Astrocyte of the spinal cord (primary cell): ENCODE data around the gene CD300LF.

ENCODE experiments used
- DNase-seq: peaks from one replicate; pipeline ENCODE4 v3.0.0; 2011; ENCODE audit warnings: low read depth, low spot score
- H3K4me3 ChIP-seq: 2 replicates; pipeline ENCODE4 v1.5.1; 2011; ENCODE audit warnings: low read depth, mild to moderate bottlenecking, low read length, moderate library complexity
- in situ Hi-C: cut with HindIII; loops from 2 replicates; pipeline ENCODE4 v1.10.0; 2017; ENCODE audit warnings: low sequenced_read_pairs
- TF ChIP-seq, protein P1 (sequence below): IDR thresholded peaks from 2 replicates; pipeline ENCODE4 v1.5.1; 2012; ENCODE audit warnings: low read depth, mild to moderate bottlenecking, low read length, inconsistent platforms

CD300LF gene

DNA sequence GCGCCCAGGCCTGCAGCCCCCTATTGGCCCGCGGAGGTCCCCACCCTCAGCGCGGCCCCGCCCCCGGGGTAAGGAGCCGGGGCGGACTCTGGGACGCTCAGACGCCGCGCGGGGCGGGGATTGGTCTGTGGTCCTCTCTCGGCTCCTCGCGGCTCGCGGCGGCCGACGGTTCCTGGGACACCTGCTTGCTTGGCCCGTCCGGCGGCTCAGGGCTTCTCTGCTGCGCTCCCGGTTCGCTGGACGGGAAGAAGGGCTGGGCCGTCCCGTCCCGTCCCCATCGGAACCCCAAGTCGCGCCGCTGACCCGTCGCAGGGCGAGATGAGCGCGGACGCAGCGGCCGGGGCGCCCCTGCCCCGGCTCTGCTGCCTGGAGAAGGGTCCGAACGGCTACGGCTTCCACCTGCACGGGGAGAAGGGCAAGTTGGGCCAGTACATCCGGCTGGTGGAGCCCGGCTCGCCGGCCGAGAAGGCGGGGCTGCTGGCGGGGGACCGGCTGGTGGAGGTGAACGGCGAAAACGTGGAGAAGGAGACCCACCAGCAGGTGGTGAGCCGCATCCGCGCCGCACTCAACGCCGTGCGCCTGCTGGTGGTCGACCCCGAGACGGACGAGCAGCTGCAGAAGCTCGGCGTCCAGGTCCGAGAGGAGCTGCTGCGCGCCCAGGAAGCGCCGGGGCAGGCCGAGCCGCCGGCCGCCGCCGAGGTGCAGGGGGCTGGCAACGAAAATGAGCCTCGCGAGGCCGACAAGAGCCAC, 36.0 kb upstream of the CD300LF start, which contains the start of gene NHERF1:
Gene NHERF1, plus strand, starts transcription at position 100 of the 750 bp plus-strand sequence. Its CDS starts 219 bp downstream, at position 319.
- peak; percentile 92 for DNase-seq
- peak within 1 kb of the TSS; percentile 72 for H3K4me3 ChIP-seq
- in situ Hi-C loops, result no loop called here
- TF ChIP-seq, protein P1, sequence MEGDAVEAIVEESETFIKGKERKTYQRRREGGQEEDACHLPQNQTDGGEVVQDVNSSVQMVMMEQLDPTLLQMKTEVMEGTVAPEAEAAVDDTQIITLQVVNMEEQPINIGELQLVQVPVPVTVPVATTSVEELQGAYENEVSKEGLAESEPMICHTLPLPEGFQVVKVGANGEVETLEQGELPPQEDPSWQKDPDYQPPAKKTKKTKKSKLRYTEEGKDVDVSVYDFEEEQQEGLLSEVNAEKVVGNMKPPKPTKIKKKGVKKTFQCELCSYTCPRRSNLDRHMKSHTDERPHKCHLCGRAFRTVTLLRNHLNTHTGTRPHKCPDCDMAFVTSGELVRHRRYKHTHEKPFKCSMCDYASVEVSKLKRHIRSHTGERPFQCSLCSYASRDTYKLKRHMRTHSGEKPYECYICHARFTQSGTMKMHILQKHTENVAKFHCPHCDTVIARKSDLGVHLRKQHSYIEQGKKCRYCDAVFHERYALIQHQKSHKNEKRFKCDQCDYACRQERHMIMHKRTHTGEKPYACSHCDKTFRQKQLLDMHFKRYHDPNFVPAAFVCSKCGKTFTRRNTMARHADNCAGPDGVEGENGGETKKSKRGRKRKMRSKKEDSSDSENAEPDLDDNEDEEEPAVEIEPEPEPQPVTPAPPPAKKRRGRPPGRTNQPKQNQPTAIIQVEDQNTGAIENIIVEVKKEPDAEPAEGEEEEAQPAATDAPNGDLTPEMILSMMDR, result peak; percentile 28

GRCh38 chr17:74748279-74748528, 35.5 kb upstream of the CD300LF start:
- peak overlapping the region; percentile 43 for H3K4me3 ChIP-seq
- no peak for DNase-seq
- in situ Hi-C loops, result no loop called here
- TF ChIP-seq, protein P1, result no peak

DNA sequence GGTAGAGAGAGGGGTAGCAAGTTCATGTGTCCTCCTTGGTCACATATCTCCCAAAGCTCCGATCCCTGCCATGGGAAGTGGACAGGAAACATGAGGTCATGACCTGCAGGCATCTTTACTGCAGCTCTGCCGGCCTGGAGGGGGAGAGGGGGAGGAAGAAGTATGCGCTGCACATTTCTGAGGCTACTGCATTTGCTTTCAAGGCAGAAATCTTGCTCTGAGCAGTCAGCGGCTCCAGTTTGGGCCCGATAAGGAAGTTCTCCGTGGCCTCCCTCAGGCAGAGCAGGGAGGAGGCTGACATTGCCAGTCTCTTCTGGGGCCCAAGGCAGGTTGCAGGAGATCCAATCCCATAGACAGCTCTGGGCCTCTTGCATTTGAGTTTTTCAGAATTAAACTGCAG, 34.2 kb upstream of the CD300LF start:
- DNase-seq, result no peak
- TF ChIP-seq, protein P1, result no peak
- in situ Hi-C loops, result no loop called here
- H3K4me3 ChIP-seq, result no peak overlapping the region

DNA sequence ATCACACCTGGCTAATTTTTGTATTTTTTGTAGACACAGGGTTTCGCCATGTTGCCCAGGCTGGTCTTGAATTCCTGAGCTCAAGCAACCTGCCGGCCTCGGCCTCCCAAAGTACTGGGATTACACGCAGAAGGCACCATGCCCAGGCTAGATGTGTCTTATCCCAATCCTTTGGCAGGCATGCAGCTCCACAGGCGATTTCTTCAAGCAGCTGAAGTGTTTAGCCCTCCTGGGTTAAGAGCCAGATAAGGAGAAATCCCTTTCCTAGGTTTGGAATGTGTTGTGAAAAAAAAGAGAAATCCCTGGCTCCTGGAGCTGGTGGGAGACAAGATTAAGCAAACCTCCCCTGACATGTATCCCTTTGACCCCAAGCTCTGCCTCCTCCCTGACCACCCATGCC, 33.7 kb upstream of the CD300LF start:
- in situ Hi-C loops, result no loop called here

GRCh38 chr17:74745548-74746177, 32.9 kb upstream of the CD300LF start:
- no peak overlapping the region for H3K4me3 ChIP-seq
- no peak for DNase-seq
- in situ Hi-C loops, result no loop called here
- TF ChIP-seq, protein P1, result no peak

More for the DNA sequence above, 33.7 kb upstream of the CD300LF start:
- TF ChIP-seq, protein P1, result no peak
- H3K4me3 ChIP-seq, result no peak overlapping the region
- DNase-seq, result no peak

DNA sequence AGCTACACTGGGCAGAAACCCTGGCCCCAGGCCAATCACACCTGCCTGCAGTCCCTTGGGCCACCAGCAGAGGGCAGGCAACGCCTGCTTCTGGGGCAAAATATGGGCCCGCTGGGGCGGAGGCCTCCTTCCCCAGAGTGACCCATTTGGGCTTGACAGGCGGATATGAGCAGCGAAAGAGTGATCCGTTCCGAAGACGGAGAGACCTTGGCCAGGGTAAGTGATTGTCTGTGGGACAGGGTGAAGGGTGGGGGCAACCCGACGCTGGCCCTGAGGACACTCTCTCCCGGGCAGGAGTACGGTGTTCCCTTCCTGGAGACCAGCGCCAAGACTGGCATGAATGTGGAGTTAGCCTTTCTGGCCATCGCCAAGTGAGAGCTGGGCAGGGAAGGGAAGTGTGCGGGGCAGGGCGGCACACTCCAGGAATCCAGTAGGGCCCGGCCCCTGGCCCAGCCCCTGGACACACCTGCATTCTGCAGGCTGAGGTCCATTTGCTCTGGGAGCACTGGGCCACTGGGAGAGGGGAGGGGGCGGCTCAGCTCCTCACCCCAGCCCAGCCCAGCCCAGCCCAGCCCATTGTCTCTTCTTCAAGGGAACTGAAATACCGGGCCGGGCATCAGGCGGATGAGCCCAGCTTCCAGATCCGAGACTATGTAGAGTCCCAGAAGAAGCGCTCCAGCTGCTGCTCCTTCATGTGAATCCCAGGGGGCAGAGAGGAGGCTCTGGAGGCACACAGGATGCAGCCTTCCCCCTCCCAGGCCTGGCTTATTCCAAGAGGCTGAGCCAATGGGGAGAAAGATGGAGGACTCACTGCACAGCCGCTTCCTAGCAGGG, 32.2 kb upstream of the CD300LF start:
- in situ Hi-C loops, result no loop called here
- DNase-seq, result peak; percentile 68
- peak overlapping the region; percentile 27 for H3K4me3 ChIP-seq

More for the DNA sequence above, 32.2 kb upstream of the CD300LF start:
- TF ChIP-seq, protein P1, result peak; percentile 100
